Midbrain (tissue), 1 donor: ENCODE measurements around the gene MEIS2.

Source experiments
- DNase-seq: peaks from one replicate; lab custom pipeline; 2025; lab: John Stamatoyannopoulos, UW

Gene MEIS2

GRCh38 chr15:37112971-37113670 lies 12.8 kb upstream of the MEIS2 start:
- no peak for DNase-seq

GRCh38 chr15:37112171-37112570 lies 11.8 kb upstream of the MEIS2 start:
- DNase-seq = no peak

DNA sequence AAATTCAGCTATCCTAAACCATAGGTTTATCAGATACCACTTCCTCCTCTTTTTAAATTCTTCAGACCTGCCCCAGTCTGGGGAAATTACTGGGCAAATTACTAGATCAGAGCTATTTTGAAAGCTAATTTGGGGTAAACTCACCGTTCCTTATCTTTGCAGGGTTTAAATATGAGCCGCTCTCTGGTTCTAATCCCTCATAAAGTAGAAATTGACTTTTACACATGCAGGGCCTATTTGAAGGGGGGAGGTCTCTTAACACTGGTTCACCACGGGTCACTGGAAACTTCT lies 11.0 kb upstream of the MEIS2 start:
- DNase-seq = no peak

DNA sequence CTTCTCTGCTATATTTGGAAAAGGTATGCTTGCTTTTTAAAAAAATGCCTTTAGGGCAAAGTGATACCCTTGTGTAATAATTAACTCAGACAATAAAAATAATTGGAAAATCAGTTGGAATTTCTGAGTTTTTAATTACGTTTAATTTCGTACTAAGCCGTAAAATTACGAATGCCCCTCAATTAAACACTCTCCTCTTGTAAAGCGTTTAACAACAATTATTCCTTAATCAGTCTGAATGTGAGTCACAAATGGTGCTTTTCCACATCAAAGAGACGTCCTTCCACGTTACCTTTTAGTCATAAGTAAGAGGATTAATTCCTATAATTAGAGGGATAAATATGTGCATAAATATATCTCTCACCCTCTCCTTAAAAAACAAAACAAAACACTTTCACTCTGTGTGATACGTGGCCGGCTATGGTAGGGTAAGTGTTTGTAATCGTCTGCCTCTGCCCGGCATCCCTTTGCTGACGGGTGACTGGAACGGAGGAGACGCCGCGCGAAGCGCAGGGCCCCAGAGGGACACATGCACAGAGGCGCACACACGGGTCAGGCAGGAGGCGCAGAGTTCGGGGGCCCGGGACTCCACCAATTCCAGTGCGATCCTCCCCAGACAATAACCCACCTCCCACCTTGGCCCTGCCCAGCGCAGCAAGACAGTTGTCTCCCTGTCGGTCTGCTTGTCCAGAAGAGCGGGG lies 9.7 kb upstream of the MEIS2 start:
- no peak for DNase-seq

- DNase-seq = no peak
These were observed 9.0 kb upstream of the MEIS2 start for GRCh38 chr15:37109168-37109871.

DNA sequence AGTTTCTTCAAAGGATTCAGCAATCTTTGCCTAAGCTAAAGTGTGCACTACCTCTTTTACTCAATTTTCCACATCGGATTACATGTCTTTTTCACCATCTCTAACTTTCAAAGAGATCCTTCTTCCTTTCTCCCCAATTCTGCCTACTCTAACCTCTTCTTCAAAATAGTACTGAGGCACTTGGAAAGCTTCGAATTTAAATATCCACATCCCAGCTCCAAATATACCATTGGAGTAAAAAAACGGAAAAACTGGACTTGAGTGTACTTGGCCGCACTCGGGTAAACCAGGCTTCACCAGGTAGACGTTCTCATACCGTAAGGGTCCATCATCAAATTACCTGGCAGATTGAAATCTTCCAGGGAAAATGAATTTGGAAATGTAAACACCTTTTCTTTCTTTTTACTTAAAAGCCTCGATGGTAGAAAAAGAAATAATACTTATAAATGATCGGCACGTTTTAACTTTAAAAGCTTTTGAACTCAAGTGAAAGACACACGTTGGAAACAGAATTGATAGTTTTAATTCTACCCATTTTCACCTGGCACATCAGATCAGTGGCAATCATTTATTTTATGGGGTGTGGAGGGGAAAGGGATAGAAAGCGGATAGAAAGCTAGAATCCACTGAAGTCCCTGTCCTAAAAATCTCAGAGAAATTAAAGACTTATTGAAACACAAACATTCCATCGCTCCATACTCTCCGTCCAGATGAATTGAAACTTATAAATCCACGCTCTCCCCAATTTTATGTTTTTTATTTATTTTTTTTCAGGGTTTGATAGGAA lies 8.2 kb upstream of the MEIS2 start:
- DNase-seq = no peak

GRCh38 chr15:37107744-37108380 lies 7.5 kb upstream of the MEIS2 start:
- no peak for DNase-seq

DNA sequence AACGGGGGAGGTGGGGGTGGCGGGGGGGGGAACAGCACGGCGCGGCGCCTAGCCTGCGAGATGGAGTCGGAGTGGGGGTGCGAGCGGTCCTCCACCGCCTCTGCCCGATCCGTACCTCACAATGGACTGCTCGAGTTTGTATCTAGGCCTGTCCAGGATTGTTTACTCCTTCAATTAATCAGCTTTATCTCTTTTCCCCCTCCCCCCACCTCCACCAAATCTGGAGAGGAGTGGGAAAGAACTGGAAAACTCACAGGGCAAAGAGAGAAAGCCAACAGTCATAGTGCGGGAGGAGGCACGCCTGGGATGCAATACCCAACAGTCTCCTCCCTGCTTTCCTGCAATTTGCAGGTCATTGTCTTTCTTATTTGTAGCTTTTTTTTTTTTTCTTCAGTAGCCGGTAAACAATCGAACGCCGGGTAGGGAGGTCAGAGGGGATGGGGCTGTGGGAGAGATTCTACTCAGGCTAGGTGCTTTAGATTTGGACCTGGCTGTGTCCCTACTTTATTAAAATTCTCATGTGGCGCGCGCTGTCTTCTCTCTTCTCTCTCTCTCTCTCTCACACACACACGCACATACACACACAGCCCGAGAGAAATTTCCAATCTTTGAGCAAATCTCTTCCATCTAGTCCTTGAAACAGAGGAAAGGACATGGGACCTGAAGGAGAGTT lies 6.9 kb upstream of the MEIS2 start:
- no peak for DNase-seq

DNA sequence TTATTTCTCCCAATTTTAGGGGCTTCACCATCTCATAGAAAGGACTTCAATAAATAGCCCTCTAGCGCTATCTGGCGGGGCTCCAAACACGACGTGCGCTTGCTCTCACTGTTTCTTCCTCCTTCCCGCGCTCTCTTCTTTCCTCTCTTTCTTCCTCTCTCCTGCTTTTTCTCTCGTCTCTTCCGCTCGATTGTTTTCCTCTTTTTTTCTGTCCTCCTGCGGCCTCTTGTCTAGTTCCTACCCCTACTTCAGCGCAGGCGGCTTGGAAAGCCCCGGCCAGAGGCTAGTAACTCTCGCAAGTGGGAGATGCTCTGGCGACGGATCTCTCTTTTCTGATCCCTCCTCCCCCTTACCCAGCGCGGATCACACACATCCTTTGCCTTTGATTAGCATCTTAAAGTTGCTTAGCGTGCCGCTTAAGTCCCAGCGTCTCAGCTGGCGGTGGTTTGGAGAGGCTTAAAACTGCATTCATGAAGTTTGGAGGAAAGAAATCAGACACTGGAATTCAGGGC lies 6.2 kb upstream of the MEIS2 start:
- peak; percentile 20 for DNase-seq

DNA sequence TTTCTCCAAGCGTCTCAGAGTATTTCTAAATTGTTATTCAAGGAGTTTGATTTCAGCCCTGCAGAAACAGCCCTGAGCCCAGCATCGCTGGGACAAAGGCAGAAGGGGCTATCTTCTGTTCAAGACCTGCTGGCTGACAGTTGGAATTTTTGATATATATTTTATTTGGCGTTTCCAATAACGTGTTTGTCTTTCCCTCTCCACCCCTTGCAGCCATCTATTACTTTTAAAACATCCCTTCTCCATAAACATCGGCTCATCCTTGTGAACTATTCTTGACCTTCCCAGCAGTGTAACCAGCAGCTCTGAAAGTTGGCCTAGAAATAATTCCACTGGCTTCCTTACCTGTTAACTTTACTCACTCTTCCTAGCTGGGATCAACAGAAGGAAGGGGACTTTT lies 5.5 kb upstream of the MEIS2 start:
- no peak for DNase-seq

- no peak for DNase-seq
These were observed 4.7 kb upstream of the MEIS2 start for GRCh38 chr15:37105029-37105428.

DNA sequence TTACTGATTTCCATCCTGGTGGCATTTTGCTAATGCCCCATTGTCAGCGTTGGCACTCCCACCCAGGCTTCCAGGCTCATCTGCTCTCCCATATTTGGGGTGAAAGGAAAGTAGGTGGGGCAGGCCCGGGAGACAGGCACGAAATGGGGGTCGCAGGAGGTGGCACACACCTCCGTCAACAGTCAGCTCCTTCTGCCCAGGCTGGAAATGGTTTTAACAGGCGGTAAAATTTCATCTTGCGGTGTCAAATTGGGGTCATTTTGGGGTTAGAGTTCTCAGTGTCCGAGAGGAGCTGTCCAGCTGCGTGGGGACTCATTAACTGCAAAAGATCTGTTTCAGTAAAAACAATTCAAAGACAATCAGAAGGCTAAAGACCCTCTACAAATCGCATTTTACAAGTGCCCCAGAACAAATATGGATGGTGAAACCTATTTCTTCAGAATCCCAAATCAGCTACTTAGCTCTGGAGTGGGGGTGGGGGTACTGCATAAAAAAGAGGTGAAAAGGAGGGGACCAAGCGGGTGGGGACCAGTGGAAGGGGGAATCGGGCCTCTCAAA lies 4.2 kb upstream of the MEIS2 start:
- no peak for DNase-seq

- no peak for DNase-seq
These were observed 3.4 kb upstream of the MEIS2 start for GRCh38 chr15:37103475-37104423.

DNA sequence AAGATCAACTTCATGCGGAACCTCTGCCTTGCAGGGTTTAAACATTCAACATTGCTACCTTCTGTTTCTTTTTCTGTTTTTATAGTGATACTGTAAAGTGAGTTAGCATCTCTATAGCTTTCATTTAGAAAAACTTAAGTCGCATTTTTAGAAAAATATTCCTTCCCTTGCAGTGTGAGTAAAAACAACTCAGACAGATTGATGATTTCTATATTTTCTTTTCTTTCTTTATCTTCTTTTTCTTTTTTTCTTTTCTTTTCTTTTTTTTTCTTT lies 2.8 kb upstream of the MEIS2 start:
- no peak for DNase-seq

GRCh38 chr15:37102305-37103162 lies 2.2 kb upstream of the MEIS2 start:
- DNase-seq = no peak

DNA sequence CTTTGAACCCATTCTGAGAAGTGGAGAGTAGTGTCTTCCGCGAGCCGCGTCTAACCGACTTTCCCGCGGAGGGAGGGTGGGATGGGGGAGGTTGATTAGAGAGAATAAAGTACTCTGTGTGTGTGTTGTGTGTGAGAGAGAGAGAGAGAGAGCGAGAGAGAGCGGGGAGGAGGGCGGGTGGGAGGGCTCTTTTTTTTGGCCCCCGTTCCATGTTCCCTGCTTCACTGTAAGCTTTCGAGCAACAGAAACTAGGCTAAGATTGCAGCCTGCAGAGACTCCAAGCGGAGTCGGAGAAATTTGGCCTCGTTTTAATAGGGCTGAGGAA lies 1.6 kb upstream of the MEIS2 start:
- no peak for DNase-seq

GRCh38 chr15:37100966-37101215 lies 542 bp upstream of the MEIS2 start:
- peak; percentile 60 for DNase-seq

DNA sequence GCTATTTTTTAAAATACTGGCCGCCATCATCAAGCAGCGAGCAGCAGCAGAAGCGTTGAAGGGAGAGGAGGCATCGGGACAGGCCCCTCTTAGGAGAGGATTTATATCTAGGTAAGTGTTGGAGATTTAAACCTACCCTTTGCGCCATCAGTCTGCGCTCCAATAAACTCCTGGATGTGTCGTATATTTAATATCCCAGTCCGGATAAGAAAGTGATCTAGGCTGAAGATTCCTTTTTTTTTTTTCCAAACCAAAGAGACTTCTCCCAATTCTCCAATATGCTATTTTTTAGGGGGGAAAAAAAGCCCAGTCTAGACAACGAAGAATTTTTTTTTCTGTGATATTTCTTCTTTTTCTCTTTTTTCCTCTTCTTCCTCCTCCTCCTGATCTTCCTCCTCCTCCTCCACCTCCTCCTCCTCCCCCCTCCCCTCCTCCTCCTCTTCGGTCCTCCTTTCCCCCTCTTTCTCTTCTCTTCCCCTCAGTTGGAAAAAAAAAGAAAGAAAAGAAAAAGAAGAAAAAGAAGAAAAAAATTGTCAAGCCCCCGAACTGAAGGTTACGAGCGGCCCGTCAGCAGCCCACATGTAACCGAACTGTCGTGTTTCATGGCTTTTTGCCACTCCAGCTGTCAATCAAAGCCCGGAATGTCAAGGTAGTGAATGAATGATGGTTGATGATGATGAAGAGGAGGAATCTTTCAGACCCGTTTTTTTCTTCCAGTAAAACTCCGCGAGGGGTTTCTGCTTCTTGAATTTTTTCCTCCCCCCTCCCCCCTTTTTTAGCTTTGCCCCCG lies 835 bp downstream of the MEIS2 start:
- peak; percentile 58 for DNase-seq
